KMS-11 (cell line): Measurements from ENCODE around the gene CLCNKA.
"Not testable (repeated sequence)": the region's sequence is repeated elsewhere in the genome, so short reads cannot be mapped to it uniquely, and the experiment has no call there.

Experiments used
- H2AFZ ChIP-seq: fragments of 200-600 bp; sonication (generic); 2 replicates; pipeline ENCODE4 v1.6.1; 2016; ENCODE audit warnings: antibody characterized with exemption, mixed run types, low read depth
- H3K27ac ChIP-seq: fragments of 200-600 bp; sonication (generic); 2 replicates; pipeline ENCODE4 v1.6.1; 2016; ENCODE audit warnings: mild to moderate bottlenecking, mixed run types
- H3K27me3 ChIP-seq: fragments of 200-600 bp; sonication (generic); 2 replicates; pipeline ENCODE4 v1.6.1; 2017; ENCODE audit warnings: mild to moderate bottlenecking, low read depth, mixed run types, moderate library complexity; ENCODE audit not compliant: insufficient read depth
- H3K36me3 ChIP-seq: fragments of 200-600 bp; sonication (generic); 2 replicates; pipeline ENCODE4 v1.6.1; 2017; ENCODE audit warnings: mild to moderate bottlenecking, mixed run types; ENCODE audit not compliant: insufficient read depth
- H3K4me1 ChIP-seq: fragments of 200-600 bp; sonication (generic); 2 replicates; pipeline ENCODE4 v1.6.1; 2016; ENCODE audit warnings: mild to moderate bottlenecking, low read depth, mixed run types; ENCODE audit not compliant: poor library complexity, severe bottlenecking
- H3K4me2 ChIP-seq: fragments of 200-600 bp; sonication (generic); 2 replicates; pipeline ENCODE4 v1.7.0; 2016; ENCODE audit warnings: mild to moderate bottlenecking, mixed run types
- H3K4me3 ChIP-seq: fragments of 200-600 bp; sonication (generic); IDR thresholded peaks from 2 replicates; pipeline ENCODE4 v1.6.1; 2017; ENCODE audit warnings: low read depth, low read length, mixed read lengths; ENCODE audit not compliant: insufficient read depth
- H3K79me2 ChIP-seq: fragments of 200-600 bp; sonication (generic); 2 replicates; pipeline ENCODE4 v1.6.1; 2016; ENCODE audit warnings: low read depth, mixed run types; ENCODE audit not compliant: insufficient read depth
- H3K9ac ChIP-seq: fragments of 200-600 bp; sonication (generic); 2 replicates; pipeline ENCODE4 v1.6.1; 2016; ENCODE audit warnings: mild to moderate bottlenecking, mixed run types
- H4K20me1 ChIP-seq: fragments of 200-600 bp; sonication (generic); 2 replicates; pipeline ENCODE4 v1.6.1; 2016; ENCODE audit warnings: mild to moderate bottlenecking, mixed run types; ENCODE audit not compliant: insufficient read depth
- TF ChIP-seq, protein P1 (sequence below): fragments of 200-600 bp; sonication (generic); conservative IDR thresholded peaks from 2 replicates; pipeline ENCODE4 v1.6.1; 2017; ENCODE audit warnings: low read depth, mild to moderate bottlenecking, antibody characterized with exemption, low read length, moderate library complexity, mixed read lengths

Gene CLCNKA

GRCh38 chr1:16026723-16027484 lies 5.1 kb downstream of the CLCNKA start:
- no peaks in the 10 kb centered on the region for H3K36me3 ChIP-seq
- H3K4me3 ChIP-seq = no peak overlapping the region
- no peaks in the 10 kb centered on the region for H4K20me1 ChIP-seq
- H3K4me2 ChIP-seq = peak overlapping the region; percentile 66
- TF ChIP-seq, protein P1, sequence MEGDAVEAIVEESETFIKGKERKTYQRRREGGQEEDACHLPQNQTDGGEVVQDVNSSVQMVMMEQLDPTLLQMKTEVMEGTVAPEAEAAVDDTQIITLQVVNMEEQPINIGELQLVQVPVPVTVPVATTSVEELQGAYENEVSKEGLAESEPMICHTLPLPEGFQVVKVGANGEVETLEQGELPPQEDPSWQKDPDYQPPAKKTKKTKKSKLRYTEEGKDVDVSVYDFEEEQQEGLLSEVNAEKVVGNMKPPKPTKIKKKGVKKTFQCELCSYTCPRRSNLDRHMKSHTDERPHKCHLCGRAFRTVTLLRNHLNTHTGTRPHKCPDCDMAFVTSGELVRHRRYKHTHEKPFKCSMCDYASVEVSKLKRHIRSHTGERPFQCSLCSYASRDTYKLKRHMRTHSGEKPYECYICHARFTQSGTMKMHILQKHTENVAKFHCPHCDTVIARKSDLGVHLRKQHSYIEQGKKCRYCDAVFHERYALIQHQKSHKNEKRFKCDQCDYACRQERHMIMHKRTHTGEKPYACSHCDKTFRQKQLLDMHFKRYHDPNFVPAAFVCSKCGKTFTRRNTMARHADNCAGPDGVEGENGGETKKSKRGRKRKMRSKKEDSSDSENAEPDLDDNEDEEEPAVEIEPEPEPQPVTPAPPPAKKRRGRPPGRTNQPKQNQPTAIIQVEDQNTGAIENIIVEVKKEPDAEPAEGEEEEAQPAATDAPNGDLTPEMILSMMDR = no peak
- peaks cover 15% of the 10 kb centered on the region for H3K4me1 ChIP-seq
- H3K9ac ChIP-seq = no peak overlapping the region
- H2AFZ ChIP-seq = peak overlapping the region; percentile 18
- H3K79me2 ChIP-seq = no peaks in the 10 kb centered on the region
- peaks cover 10% of the 10 kb centered on the region; the same call in 1 of the 2 replicates for H3K27me3 ChIP-seq
- no peak overlapping the region for H3K27ac ChIP-seq

GRCh38 chr1:16028237-16029002 lies 6.6 kb downstream of the CLCNKA start:
- peaks cover 10% of the 10 kb centered on the region; the same call in 1 of the 2 replicates for H3K27me3 ChIP-seq
- no peak overlapping the region for H3K9ac ChIP-seq
- no peaks in the 10 kb centered on the region for H3K79me2 ChIP-seq
- TF ChIP-seq, protein P1 = no peak
- H2AFZ ChIP-seq = no peak overlapping the region
- H3K4me1 ChIP-seq = peaks cover 15% of the 10 kb centered on the region
- no peaks in the 10 kb centered on the region for H3K36me3 ChIP-seq
- H3K4me2 ChIP-seq = no peak overlapping the region
- no peak overlapping the region for H3K4me3 ChIP-seq
- no peak overlapping the region for H3K27ac ChIP-seq
- H4K20me1 ChIP-seq = no peaks in the 10 kb centered on the region

- H3K4me3 ChIP-seq, H3K4me2 ChIP-seq, H4K20me1 ChIP-seq, H3K9ac ChIP-seq, H3K27ac ChIP-seq, H3K79me2 ChIP-seq, H3K27me3 ChIP-seq, H3K36me3 ChIP-seq, H2AFZ ChIP-seq: not testable (repeated sequence)
- H3K4me1 ChIP-seq = peaks cover 15% of the 10 kb centered on the region
These were observed 7.1 kb downstream of the CLCNKA start for GRCh38 chr1:16029003-16029268.

GRCh38 chr1:16029288-16029687 lies 7.5 kb downstream of the CLCNKA start:
- Histone ChIP-seq H3K4me1 (peaks cover 15% of the 10 kb centered on the region), H3K36me3 (no peaks in the 10 kb centered on the region), H3K27me3 (peaks cover 10% of the 10 kb centered on the region; the same call in 1 of the 2 replicates), H3K4me2 (no peak overlapping the region), H3K9ac (no peak overlapping the region), H3K4me3 (no peak overlapping the region), H2AFZ (no peak overlapping the region), H4K20me1 (no peaks in the 10 kb centered on the region), H3K79me2 (no peaks in the 10 kb centered on the region), H3K27ac (no peak overlapping the region)
- TF ChIP-seq, protein P1 = no peak

DNA sequence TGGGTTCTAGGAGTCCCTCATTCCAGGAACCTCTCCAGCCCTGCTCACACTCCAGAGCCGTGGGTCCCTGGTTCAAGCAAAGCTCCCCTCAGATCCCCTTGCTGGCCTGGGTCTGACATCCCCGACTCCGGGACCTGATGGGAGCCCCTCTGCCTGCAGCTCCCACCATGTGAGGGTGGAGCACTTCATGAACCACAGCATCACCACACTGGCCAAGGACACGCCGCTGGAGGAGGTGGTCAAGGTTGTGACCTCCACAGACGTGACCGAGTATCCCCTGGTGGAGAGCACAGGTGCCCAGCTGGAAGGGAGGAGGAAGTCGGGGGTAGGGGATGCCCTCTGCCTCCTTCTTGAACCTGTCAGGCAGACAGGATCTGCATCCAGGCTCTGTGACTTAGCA lies 9.7 kb downstream of the CLCNKA start:
- H4K20me1 ChIP-seq = no peaks in the 10 kb centered on the region
- H3K27me3 ChIP-seq = peaks cover 2% of the 10 kb centered on the region; the same call in 1 of the 2 replicates
- no peak overlapping the region for H2AFZ ChIP-seq
- no peak overlapping the region for H3K4me3 ChIP-seq
- TF ChIP-seq, protein P1 = no peak
- H3K4me1 ChIP-seq = peaks cover 8% of the 10 kb centered on the region
- H3K27ac ChIP-seq = no peak overlapping the region
- H3K4me2 ChIP-seq = no peak overlapping the region
- H3K9ac ChIP-seq = no peak overlapping the region
- no peaks in the 10 kb centered on the region for H3K36me3 ChIP-seq
- no peaks in the 10 kb centered on the region for H3K79me2 ChIP-seq
